Breast epithelium (tissue), 4 donors: ENCODE data around the gene ARFGEF2. TPM values are rescaled to one million over a fixed set of nuclear protein-coding genes. Genes with fewer than 3 reads are reported as not detected.

Source experiments
- DNase-seq, 2 donors: peaks; one replicate each; pipeline ENCODE4 v3.0.0-alpha.2; 2019; ENCODE audit warnings: low spot score in 2 of 2
- H3K27ac ChIP-seq, 2 donors: fragments of 200-600 bp; sonication (generic) in 1 of 2; one replicate each; pipeline ENCODE4 v1.5.1; 2016 to 2019; ENCODE audit warnings: mild to moderate bottlenecking in 1 of 2
- H3K27me3 ChIP-seq, 2 donors: fragments of 200-600 bp; sonication (generic) in 1 of 2; one replicate each; pipeline versions ENCODE4 v1.5.1 to v1.6.0; 2017 to 2019; ENCODE audit warnings: control low read depth in 1 of 2, mild to moderate bottlenecking in 1 of 2
- H3K36me3 ChIP-seq: fragments of 200-600 bp; one replicate; pipeline ENCODE4 v1.5.1; 2019
- H3K4me1 ChIP-seq, 2 donors: fragments of 200-600 bp; sonication (generic); one replicate each; pipeline ENCODE4 v1.5.1; 2016 to 2019; ENCODE audit warnings: control low read depth in 1 of 2
- H3K4me3 ChIP-seq, 3 donors: fragments of 200-600 bp; sonication (generic); 1 replicate in 2 of 3; 2 replicates in 1 of 3; pipeline ENCODE4 v1.5.1; 2016 to 2019; ENCODE audit warnings: mild to moderate bottlenecking in 3 of 3, moderate library complexity in 2 of 3
- H3K9me3 ChIP-seq, 2 donors: fragments of 200-600 bp; sonication (generic) in 1 of 2; one replicate each; pipeline ENCODE4 v1.5.1; 2016 to 2019; ENCODE audit warnings: control low read depth in 1 of 2
- CTCF ChIP-seq, 3 donors: fragments of 450-650 bp; IDR thresholded peaks; one replicate each; pipeline ENCODE4 v1.5.1; 2016 to 2017; ENCODE audit warnings: antibody characterized with exemption in 3 of 3, mild to moderate bottlenecking in 3 of 3, moderate library complexity in 3 of 3
- POLR2A ChIP-seq: fragments of 450-650 bp; IDR thresholded peaks from one replicate; pipeline ENCODE4 v1.6.1; 2016; ENCODE audit warnings: antibody characterized with exemption, mild to moderate bottlenecking, moderate library complexity
- POLR2AphosphoS5 ChIP-seq, 3 donors: sonication (generic); formaldehyde crosslinking; IDR thresholded peaks; one replicate each; pipeline ENCODE4 v1.6.1; 2017; ENCODE audit warnings: antibody characterized with exemption in 3 of 3
- intact Hi-C: fragments of 100-400 bp; cut with DNase I; formaldehyde crosslinking; loops from one replicate; pipeline ENCODE4 v1.15.1; 2023; ENCODE audit warnings: low total_unique reads
- total RNA-seq, 3 donors: library from RNA; depleted of rRNA; stranded (reverse); fragments of >200 nt; gene quantifications; one replicate each; pipeline ENCODE4 v1.1.0, GENCODE V29; 2016

The ARFGEF2 gene
- total RNA-seq, 3 donors from 2014 or later = 37.1 to 61.6 (median 42.3) TPM

GRCh38 chr20:48878534-48879248 lies 42.8 kb upstream of the ARFGEF2 start:
- Histone ChIP-seq H3K36me3 (no peaks in the 10 kb centered on the region), H3K9me3 (no peaks in the 10 kb centered on the region)

GRCh38 chr20:48879612-48880245 lies 41.8 kb upstream of the ARFGEF2 start:
- H3K4me3 ChIP-seq = no peak overlapping the region
- no peak for DNase-seq
- intact Hi-C loops = no loop called here
- no peak overlapping the region for H3K27ac ChIP-seq
- H3K36me3 ChIP-seq = no peaks in the 10 kb centered on the region
- H3K9me3 ChIP-seq = no peaks in the 10 kb centered on the region
- H3K27me3 ChIP-seq = no peaks in the 10 kb centered on the region
- no peaks in the 10 kb centered on the region for H3K4me1 ChIP-seq
- TF ChIP-seq POLR2A (no peak), POLR2AphosphoS5 (IDR thresholded peaks at IDR 0.05) (no peak), CTCF (IDR thresholded peaks at IDR 0.05) (no peak)

More at GRCh38 chr20:48878534-48879248, 42.8 kb upstream of the ARFGEF2 start:
- Histone ChIP-seq H3K27ac (no peak overlapping the region), H3K4me3 (no peak overlapping the region), H3K4me1 (no peaks in the 10 kb centered on the region), H3K27me3 (no peaks in the 10 kb centered on the region)
- DNase-seq = no peak
- no peak for TF ChIP-seq POLR2AphosphoS5 (IDR thresholded peaks at IDR 0.05)
- no peak for TF ChIP-seq CTCF (IDR thresholded peaks at IDR 0.05)
- TF ChIP-seq POLR2A = no peak
- intact Hi-C loops = no loop called here

- Histone ChIP-seq H3K4me1 (no peaks in the 10 kb centered on the region), H3K27me3 (no peaks in the 10 kb centered on the region), H3K4me3 (no peak overlapping the region), H3K36me3 (no peaks in the 10 kb centered on the region), H3K27ac (no peak overlapping the region), H3K9me3 (no peaks in the 10 kb centered on the region)
- no peak for DNase-seq
- intact Hi-C loops = no loop called here
- TF ChIP-seq CTCF (IDR thresholded peaks at IDR 0.05) (no peak), POLR2A (no peak), POLR2AphosphoS5 (IDR thresholded peaks at IDR 0.05) (no peak)
Observed at GRCh38 chr20:48880331-48880730, 41.2 kb upstream of the ARFGEF2 start.

- no peak for DNase-seq
- Histone ChIP-seq H3K4me3 (no peak overlapping the region), H3K27me3 (no peaks in the 10 kb centered on the region), H3K4me1 (no peaks in the 10 kb centered on the region), H3K9me3 (no peaks in the 10 kb centered on the region), H3K36me3 (no peaks in the 10 kb centered on the region), H3K27ac (no peak overlapping the region)
- intact Hi-C loops = no loop called here
- no peak for TF ChIP-seq POLR2A
- no peak for TF ChIP-seq CTCF (IDR thresholded peaks at IDR 0.05)
- no peak for TF ChIP-seq POLR2AphosphoS5 (IDR thresholded peaks at IDR 0.05)
Observed at GRCh38 chr20:48880981-48881657, 40.4 kb upstream of the ARFGEF2 start.

- no peaks in the 10 kb centered on the region for H3K4me1 ChIP-seq
- intact Hi-C loops = no loop called here
- no peaks in the 10 kb centered on the region for H3K9me3 ChIP-seq
- no peaks in the 10 kb centered on the region for H3K27me3 ChIP-seq
- TF ChIP-seq POLR2A (no peak), CTCF (IDR thresholded peaks at IDR 0.05) (no peak), POLR2AphosphoS5 (IDR thresholded peaks at IDR 0.05) (no peak)
- H3K27ac ChIP-seq = no peak overlapping the region
- no peaks in the 10 kb centered on the region for H3K36me3 ChIP-seq
- no peak overlapping the region for H3K4me3 ChIP-seq
- no peak for DNase-seq
Observed at GRCh38 chr20:48885237-48885636, 36.3 kb upstream of the ARFGEF2 start.
